Glomerular endothelial cell (primary cell): ENCODE measurements around the gene ZNF516. TPM values are rescaled to one million over a fixed set of nuclear protein-coding genes. Genes with fewer than 3 reads are reported as not detected.
A peak's percentile ranks its signal among the peaks of the same experiment; 100 is the strongest.

Experiments
- DNase-seq: peaks from one replicate; pipeline ENCODE4 v3.0.0-alpha.2; 2011; ENCODE audit warnings: low read depth, low spot score; ENCODE audit errors: extremely low read depth
- total RNA-seq: library from RNA; depleted of rRNA; stranded (reverse); fragments of >200 nt; gene quantifications from 2 replicates; pipeline ENCODE4 v1.2.3, GENCODE V29; 2015

ZNF516 gene
- total RNA-seq, 1 donor from 2014 or later, result 26.8 TPM

DNA sequence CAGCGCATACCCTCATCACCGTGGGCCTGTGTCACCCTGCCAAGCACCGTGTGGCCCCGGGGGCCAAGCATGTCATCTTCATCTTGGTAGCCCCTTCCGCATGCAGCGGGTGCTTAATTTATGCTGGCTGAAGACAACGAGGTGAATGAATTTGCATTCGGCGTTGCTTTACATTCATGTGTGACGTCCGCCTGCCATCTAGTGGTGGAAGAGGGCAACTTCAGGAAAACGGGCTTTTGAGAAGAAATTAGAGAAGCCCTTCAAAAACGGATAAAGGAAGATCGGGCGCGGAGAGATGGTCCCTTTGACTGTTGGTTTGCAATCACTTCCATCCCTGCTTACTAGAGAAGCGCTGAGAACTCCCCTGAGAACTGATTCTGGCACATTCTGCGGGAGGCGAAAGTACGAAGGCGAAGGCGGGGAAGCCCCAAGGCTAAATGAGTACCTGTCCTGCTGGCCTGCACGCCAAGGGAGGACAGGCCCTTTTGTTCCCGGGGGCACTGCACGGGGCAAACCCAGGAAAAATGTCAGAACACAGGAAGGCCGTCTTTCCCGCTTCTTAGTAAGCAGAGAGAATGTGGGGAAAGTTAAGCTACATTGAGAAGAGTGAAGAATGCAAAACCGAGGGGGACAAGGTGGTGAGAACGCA is 145.9 kb downstream of the ZNF516 start:
- DNase-seq, result peak; percentile 16

DNA sequence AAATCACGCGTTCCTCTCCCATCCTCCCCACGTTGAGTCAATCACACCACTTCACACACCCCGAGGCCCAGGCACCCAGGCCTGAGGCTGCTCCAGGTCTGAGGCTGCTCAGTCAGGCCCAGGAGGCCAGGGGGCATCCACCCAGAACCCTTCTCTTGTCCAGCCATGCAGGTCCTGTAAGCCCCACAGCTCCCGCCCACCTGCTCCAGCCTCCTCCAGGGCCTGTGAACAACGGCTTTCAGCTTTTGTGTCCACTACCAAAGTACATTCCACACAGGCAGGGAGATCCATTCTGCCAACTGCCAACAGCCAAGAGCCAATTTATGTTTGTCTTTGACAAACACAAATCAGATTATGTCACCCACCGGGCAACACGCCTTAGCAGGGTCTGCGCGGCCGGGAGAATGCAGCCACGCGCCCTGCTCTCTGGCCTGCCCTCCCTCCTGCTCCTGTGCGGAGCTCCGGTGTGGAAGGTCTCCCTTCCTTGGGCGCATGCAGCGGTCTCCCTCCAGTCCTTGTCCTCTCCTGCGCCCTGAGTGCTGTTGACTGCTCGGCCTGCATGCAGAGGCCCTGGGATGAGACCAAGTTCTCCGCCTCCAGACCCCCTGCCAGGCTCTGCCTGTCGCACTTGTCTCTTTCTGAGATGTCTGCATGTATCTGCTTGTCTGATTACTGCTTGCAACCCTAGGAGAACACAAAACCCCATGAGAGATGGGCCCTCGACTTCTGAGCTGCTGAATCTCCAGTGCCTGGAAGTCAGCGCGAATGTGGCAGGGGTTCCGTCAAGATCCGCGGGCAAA is 146.6 kb downstream of the ZNF516 start:
- no peak for DNase-seq

DNA sequence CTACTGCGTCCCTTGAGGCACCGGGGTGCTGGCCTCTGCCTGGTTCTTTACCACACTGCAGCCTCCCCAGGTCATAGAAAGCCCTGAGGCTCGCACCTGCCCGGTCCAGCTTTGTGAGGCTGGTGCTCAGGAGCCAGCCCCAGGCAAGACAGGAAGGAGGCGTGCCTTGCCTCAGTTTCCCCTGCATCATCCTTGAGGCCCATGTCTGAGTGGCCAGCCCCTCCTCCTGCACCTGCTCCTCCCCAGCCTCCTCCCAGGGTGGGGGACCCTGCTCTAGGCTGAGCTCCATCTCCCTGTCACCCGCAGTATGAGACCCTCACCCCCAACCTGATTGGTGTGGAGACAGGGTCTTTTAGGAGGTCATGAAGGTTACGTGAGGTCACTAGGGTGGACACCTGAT is 147.7 kb downstream of the ZNF516 start:
- DNase-seq, result no peak

DNA sequence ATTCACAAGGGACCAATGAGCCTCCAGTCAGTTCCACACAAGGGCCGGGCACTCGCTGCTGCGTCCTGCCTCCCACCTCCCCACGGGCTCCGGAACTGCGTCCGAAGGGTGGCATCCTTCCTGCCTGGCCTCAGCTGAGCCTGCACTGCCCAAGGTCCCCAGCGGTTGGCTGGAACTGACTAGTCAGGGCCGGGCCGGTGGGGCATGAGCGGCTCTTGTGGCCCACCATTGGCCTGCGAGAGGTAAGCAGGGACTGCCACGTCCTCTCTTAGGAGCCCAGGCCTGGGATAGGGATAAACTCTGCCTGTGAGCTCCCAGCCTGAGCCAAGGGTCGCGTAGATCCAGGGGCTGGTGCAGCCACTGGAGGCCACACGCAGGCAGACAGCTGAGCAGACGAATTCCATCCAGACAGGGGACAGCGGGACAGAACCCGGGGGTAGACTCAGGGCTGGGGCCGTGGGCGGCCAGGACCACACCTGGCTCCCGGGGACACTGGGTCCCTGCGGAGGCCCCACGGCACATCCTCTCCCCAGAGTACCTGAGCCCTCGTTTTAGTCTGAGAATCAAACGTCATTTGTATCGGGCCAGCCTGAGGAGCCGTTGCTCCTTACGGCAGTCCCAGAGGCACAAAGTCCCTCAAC is 148.4 kb downstream of the ZNF516 start:
- DNase-seq, result no peak

DNA sequence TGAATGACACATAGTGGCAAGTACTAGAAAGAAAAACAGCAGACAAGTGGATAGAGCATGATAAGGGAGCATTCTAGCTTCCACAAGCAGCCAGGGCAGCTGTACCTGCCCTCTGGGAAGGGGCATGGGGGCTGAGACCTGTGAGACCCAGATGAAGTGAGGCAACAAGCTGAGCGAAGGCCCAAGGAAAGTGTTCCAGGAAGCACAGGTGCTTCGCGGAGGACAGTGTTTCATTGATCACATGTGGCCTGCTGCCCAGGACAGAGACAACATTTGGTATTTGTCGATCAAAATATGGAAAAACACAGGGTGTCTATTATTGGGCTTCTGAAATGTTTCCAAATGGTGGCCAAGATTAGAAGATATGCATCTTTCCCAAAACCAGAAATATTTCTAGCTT is 149.1 kb downstream of the ZNF516 start:
- DNase-seq, result no peak

DNA sequence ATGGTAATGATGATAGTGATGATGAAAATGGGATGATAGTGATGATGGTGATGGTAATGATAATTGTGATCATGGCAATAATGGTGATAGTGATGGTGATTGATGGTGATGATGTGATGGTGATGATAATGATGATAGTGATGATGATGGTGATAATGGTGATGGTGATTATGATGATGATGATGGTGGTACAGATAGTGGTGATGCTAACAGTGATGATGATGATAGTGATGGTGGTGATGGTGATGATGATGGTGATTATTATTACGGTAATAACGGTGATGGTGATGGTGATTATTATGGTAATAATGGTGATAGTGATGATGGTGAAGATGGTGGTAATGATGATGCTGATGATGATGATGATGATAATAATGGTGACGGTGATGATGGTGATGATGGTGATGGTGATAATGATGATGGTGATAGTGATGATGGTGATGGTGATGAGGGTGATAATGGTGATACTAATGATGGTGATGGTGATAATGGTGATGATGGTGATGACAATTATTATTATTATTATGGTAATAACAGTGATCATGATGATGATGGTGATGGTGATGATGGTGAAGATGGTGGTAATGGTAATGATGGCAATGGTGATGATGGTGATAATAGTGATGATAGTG is 151.0 kb downstream of the ZNF516 start:
- no peak for DNase-seq

DNA sequence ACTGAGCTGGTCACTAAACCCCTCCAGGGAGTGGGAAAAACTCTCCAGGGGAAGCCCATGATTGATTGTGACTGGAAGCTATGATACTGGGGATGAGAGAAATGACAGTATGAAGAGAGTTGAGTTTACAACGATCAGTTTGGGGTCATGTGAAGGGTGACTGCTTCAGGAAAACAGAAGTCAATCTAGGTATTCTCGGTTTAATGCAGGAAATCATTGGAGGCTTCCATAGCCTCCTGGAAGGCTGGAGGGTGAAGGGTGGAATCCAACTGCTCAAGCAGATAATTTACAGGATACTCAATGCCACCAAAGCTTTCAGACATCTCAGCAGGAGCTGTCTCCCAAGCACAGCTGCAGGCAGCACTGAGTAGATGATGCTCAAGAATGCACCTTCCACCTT is 154.6 kb downstream of the ZNF516 start:
- DNase-seq, result no peak

DNA sequence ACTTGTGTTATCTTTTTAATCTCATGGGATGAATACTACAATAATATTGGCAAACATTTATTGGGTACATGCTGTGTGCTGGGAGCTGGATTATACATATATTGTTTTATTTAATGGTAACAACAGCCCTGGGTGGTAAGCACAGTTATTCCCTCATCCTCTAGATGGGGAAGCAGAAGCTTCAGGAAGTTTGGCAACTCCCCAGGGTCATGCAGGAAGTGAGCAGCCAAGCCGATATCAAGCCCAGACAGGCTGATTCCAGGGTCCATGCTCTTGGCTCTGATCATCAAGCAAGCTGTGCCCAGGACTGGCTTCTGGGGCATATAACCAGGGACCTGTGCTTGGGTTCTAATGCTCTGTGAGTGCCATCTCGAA is 155.8 kb downstream of the ZNF516 start:
- no peak for DNase-seq

DNA sequence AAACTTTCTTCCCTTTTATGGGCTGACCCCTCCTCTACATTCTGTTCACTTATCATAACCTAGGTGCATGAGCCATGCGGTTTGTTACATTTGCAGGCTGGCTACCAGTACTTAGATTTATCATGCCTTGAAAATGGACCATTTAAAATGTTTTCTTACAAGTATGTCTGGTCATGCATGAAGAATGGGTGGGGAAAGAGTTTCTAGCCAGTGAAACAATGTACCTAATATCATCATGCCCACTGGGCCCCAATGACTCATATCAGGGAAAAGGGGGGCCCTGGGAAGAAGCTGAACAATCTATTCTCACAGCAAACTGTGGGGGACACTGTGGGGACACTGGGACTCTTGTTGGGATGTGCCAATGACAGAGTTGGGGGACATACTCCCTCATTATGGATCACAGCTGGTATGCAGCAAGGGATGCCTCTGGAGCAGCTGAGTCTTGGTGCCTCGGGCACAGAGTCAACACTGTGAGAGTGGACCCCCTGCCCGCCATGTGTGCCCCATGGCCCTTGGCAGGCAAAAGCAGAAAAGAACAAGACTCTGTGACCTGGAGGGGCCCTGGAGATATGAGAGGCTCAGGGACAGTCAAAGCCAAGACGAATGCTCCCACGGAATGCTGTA is 156.3 kb downstream of the ZNF516 start:
- DNase-seq, result no peak

DNA sequence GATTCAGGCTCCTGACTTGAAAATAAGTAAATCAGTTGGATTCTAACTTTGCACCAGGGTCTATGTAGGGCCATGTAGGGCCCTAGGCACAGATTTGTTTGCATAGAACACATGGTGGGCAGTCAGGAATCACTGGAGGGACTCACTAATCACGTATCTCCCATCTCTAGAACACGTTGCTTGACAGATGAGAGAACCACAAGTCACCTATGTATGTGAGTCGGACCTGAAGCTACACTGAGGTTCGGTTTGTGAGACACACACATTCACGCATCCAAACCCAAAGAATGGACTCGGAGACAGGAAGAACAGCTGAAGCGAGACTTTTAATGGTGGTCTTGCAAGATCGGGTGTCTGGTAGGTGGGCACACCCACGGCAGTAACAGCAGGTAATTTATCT is 157.0 kb downstream of the ZNF516 start:
- no peak for DNase-seq

DNA sequence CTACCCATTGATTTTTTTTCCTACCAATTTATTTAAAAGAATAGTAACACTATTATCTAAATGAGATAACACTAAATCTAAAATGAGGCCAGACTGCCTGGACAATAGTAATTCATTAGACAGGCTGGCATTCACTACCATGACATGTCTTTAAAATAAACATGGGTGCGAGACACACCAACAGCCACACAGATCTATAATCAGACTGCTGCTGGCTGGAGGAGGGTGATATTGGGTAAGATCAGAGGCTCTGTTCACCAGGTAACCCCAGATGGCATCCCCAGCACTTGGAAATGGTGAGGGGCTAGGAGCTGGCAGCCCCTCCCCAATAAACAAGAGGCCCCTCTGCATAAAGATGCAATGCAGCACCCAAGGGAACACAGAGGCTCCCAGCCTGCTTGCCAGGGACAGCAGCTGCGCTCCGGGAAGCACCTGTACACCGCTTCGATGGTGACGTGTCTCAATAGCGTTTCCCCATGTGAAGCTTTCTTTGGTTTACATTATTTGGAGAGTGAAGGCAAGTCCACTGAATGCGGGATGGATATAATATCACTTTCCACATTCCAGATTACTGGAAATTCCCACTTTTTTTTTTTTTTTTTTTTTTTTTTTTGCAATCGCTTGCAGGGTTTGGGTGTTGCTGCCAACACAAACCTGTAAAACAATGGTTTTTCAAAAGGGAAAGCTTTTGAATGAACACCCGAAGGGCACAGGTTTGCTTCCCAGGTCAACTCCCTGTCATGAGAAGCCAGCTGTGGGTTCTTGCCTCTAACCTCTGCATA is 159.0 kb downstream of the ZNF516 start:
- no peak for DNase-seq

DNA sequence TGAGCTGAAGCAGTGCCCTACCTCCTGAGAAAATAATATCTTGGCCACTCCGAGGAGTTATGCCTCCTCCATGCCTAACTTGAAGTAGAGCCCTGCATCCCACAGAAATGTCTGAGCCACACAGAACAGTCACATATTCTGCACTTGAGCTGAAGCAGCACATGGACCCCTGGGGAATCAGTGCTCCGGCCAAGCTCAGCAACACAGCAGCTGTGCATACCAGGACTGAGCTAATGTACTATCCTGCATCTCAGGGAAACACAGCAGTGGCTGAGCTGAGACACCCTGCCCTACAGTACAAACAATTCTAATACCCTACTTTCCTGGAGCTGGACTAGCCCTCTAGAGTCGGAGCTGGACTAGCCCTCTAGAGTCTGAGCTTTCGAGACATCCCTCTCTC is 166.9 kb downstream of the ZNF516 start:
- no peak for DNase-seq

DNA sequence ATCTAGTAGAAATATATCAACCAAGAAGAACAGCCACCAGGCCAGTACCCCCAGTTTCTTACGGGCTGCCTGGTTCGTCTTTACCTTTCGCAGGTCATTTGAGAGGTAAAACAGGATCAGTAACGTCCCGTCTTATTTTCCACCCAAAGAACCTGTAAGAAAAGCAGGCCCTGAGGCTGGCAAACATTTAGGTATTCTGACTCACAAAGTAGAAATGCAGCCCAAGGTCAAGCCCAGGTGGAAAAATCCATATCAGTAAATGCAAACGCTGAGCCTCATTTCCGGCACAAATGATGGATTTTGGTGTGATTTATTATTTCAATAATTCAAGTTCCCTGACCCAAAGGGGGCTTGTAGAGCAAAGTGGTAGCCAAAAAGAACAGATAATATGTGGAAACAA is 171.2 kb downstream of the ZNF516 start:
- no peak for DNase-seq

DNA sequence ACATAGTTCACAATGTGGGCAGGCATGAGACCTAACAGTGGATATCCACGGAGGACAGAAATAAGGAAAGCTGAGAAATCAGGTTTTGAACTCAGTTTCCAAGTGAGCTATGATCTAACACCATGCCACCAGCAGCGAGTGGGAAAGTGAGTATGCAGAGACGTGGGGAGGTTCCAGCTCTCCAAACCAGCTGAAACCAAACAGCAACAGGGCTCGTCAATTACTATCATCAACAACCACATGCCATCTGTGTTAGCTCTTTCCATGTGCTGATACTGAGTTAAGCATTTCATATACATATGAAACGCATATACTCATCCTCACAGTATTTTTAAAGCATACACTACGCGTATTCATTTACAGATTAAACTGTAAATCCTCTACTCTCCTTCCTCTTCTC is 172.4 kb downstream of the ZNF516 start:
- DNase-seq, result no peak

DNA sequence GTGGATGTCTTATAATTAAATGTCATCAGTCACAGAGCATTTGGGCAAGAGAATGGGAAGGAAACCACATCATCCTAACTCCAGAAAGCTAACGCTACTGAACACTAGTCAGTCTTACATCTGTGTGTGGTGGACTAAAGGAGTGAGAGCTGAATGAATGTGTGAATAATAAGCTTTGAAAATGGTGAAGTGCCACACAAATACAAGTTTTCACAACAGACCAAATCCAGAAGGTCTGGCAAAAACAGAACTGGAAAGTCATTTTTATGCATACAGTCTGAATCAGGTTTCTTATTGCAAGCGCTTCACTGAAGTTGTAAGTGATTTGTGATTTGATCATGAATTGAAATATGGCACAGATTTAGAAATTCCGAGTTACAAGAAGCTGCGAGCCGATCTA is 175.7 kb downstream of the ZNF516 start:
- DNase-seq, result no peak

DNA sequence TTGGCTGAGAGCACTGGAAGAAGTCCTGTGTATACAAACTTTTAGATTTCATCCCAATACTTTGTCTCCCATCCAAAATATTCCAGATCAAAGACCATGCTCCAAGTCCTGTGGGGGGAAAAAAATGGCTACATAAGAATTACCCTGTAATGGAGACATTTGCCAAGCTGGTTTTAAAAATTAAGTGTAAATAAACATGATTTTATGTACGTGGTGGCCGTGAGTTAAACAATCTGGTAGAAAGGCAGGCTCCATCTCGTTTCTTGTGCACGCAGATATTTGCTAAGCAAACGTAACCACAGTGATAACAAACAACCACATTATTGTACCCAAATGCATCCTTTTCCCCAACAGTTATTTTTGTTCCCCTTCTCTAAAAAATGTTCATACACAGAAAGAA is 176.4 kb downstream of the ZNF516 start:
- DNase-seq, result no peak

DNA sequence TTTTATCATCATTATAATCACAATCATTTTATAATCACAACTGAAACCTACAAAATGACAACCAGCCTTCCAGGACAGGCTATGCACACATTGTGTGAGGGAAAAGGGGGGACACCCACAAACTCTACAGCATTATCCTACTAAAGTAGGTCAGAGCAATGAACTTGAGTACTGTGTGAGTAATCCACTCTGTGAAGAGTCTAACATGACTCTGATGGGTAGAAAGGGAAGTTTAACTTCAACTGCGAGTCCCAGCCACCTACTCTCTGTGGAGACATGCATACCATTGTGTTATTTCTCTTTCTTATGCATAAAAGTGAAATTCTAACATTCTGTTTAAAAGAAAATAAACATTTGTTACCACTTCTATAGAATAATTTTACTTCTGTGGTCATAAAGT is 177.9 kb downstream of the ZNF516 start:
- no peak for DNase-seq

DNA sequence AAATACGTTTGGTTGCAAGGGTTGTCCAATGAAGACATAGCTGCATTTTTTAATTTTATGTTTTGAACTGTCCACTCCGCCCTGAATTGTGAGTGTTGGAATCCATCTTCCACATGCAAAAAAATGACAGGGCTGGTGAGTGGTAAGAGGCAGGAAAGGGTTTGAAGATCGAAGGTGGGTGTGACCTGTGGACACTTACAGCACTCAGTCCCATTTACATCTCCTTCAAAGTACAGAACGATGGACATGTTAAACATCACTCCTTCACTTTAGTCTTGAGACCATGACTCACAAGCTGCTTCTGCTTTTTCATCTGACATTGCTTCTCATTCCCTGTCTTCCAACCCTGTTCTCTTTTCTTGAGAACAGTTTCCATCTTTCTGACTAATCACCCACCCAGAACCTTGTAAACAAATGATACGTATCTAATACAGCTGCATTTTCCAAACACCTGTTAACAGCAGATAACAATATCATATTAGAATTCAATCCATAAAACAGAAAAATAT is 179.3 kb downstream of the ZNF516 start:
- no peak for DNase-seq

DNA sequence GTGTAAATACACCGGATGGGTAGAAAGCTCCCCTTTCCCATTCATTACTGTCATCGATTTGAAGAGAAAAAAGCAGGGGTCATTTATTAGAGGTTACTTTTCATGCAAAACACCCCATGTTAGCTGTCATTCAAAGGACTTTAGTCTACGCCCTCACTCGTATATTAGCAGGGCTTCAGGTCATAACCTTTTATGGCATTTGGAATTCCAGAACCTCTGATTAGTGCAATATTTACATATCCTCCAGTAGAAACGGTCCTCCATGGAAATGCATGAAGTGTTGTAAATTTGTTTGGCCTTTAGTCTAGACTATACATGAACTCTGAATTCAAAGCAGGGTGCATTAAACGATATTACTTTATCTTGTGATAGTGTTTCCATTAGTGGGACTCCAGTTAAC is 180.5 kb downstream of the ZNF516 start:
- DNase-seq, result no peak

DNA sequence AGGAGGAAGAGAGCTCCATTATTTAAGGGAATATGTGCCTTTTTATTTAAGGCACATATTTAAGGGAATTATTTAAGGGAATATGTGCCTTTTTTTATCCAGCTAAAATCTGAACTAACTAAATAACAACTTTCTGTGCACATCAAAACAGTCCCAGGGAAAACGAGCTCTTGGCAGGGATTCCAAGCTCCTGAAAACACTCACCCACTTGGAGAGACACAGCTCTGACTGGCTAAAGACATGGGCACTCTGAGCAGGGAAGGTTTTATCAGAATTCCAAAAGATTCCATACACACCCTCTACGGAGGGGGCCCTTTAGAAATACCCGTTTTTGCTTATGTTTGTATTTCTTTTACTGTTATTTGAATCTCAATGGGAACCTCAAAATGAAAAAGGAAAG is 181.0 kb downstream of the ZNF516 start:
- DNase-seq, result no peak
